K562 (cell line): ENCODE data around the gene IRF2BP1. TPM values are rescaled to one million over a fixed set of nuclear protein-coding genes. Genes with fewer than 3 reads are reported as not detected.

Experiments used
- ATF4 ChIP-seq: fragments of 450-650 bp; formaldehyde crosslinking; IDR thresholded peaks from 2 replicates; pipeline ENCODE4 v1.4.0; 2022; ENCODE audit warnings: mild to moderate bottlenecking, moderate library complexity
- CREB5 ChIP-seq: fragments of 250-450 bp; sonication (Bioruptor Pico); IDR thresholded peaks from 2 replicates; pipeline ENCODE4 v1.5.0; 2020; ENCODE audit warnings: mild to moderate bottlenecking
- FOXK2 ChIP-seq, 2 experiments: fragments of 450-650 bp; IDR thresholded peaks in 1 of 2; conservative IDR thresholded peaks in 1 of 2; 2 replicates each; pipeline ENCODE4 v1.6.1; 2016; ENCODE audit warnings: low read depth in 2 of 2, mild to moderate bottlenecking in 1 of 2
- HCFC1 ChIP-seq: IDR thresholded peaks from 2 replicates; pipeline ENCODE4 v1.6.1; 2012; ENCODE audit warnings: low read depth, low read length, improper control_type of control experiment
- MGA ChIP-seq: fragments of 450-650 bp; IDR thresholded peaks from 2 replicates; pipeline ENCODE4 v1.6.1; 2016; ENCODE audit warnings: mild to moderate bottlenecking, moderate library complexity
- RBM34 ChIP-seq: fragments of 200-400 bp; formaldehyde crosslinking; IDR thresholded peaks from 2 replicates; pipeline ENCODE4 v1.6.1; 2018; ENCODE audit warnings: low read length, borderline replicate concordance; ENCODE audit not compliant: insufficient read depth
- ZNF224 ChIP-seq: sonication (generic); formaldehyde crosslinking; IDR thresholded peaks from 2 replicates; pipeline ENCODE4 v1.8.0; 2022; ENCODE audit warnings: mild to moderate bottlenecking, missing genetic modification reagents
- ZNF518B ChIP-seq: fragments of 250-450 bp; sonication (Bioruptor Pico); IDR thresholded peaks from 2 replicates; pipeline ENCODE4 v1.5.0; 2021; ENCODE audit warnings: mild to moderate bottlenecking, moderate library complexity
- polyA plus RNA-seq, 8 experiments: library from polyadenylated mRNA; depleted of rRNA in 4 of 8; stranded (reverse) in 5 of 8; unstranded in 3 of 8; fragments of >200 nt; fragmentation: Nextera tagmentation in 2 of 8; fragmentation: Illumina TruSeq in 1 of 8; extraction: Ambion mirVana in 2 of 8; extraction: Trizol in 1 of 8; gene quantifications; 2 replicates each; pipeline versions ENCODE4 v1.2.1 to v1.2.3, GENCODE V29; 2011 to 2014; ENCODE audit warnings: inconsistent platforms in 1 of 8, missing spikeins in 1 of 8
- total RNA-seq, 7 experiments: library from RNA; depleted of rRNA in 6 of 7; stranded (reverse); fragments of >200 nt in 6 of 7; fragmentation: Illumina TruSeq in 2 of 7; extraction: Trizol in 2 of 7; gene quantifications; 2 replicates each; pipeline versions ENCODE4 v1.2.1 to v1.2.3, GENCODE V29; 2011 to 2021; ENCODE audit warnings: low replicate concordance in 1 of 7

IRF2BP1 gene
- total and polyA plus RNA-seq, 9 of the 15 experiments (the other 6 are each of a cell fraction or from before 2014, with no cell fraction given) = 0.61 to 35.9 (median 3.5) TPM

GRCh38 chr19:45882652-45883585, 3.0 kb downstream of the IRF2BP1 start (continued):
- peak; percentile 30; the same call in 1 of the 2 replicates for TF ChIP-seq MGA
- no peak for TF ChIP-seq RBM34
- TF ChIP-seq FOXK2 (conservative IDR thresholded peaks at IDR 0.05 in 1 of 2, IDR thresholded peaks at IDR 0.05 in 1 of 2; ENCODE audit: low read depth in 2 of 2) = no peak
- TF ChIP-seq HCFC1 = peak; percentile 67
- no peak for TF ChIP-seq ATF4 (CRISPR knock-in tag)
- 0 out of 2 replicates have a peak, but pooled peaks have one; percentile 56 for TF ChIP-seq ZNF224 (CRISPR knock-in tag)
- TF ChIP-seq CREB5 (CRISPR knock-in tag) = no peak
- TF ChIP-seq ZNF518B (CRISPR knock-in tag) = no peak
